NCI-H1436 treated with DMSO at 0.1 percent for 48 hours (cell line): ENCODE measurements around the gene GLP1R.
"Not testable (repeated sequence)": the region's sequence is repeated elsewhere in the genome, so short reads cannot be mapped to it uniquely, and the experiment has no call there.

Experiments used
- DNase-seq: peaks from one replicate; lab custom pipeline; 2025; lab: John Stamatoyannopoulos, UW

Gene GLP1R

GRCh38 chr6:39128106-39128505 is 79.5 kb downstream of the GLP1R start:
- DNase-seq: no peak

- DNase-seq: no peak
Measured at GRCh38 chr6:39128832-39129231, 80.3 kb downstream of the GLP1R start.

- DNase-seq: no peak
Measured at GRCh38 chr6:39130691-39131090, 82.1 kb downstream of the GLP1R start.

GRCh38 chr6:39134761-39135160 is 86.2 kb downstream of the GLP1R start:
- not testable (repeated sequence) for DNase-seq

GRCh38 chr6:39136207-39136606 is 87.6 kb downstream of the GLP1R start:
- DNase-seq: not testable (repeated sequence)

GRCh38 chr6:39137245-39137644 is 88.7 kb downstream of the GLP1R start:
- DNase-seq: no peak
